Activated naive CD4-positive, alpha-beta T cell treated with anti-CD3 and anti-CD28 coated beads for 36 hours (primary cell): ENCODE data around the gene PDE8A. TPM values are rescaled to one million over a fixed set of nuclear protein-coding genes. Genes with fewer than 3 reads are reported as not detected.

Experiments
- CTCF ChIA-PET: fragments of 350-600 bp; sonication (Branson Sonifier 250); formaldehyde crosslinking; loops from one replicate; lab custom pipeline; 2021; ENCODE audit warnings: antibody characterized with exemption; lab: Charles Lee
- DNase-seq: peaks from one replicate; pipeline ENCODE4 v3.0.0-alpha.2; 2020
- H3K27ac Mint-ChIP-seq: one replicate; pipeline ENCODE4 v1.8.0; 2021; ENCODE audit warnings: mild to moderate bottlenecking, mixed read lengths
- H3K27me3 Mint-ChIP-seq: one replicate; pipeline ENCODE4 v1.8.0; 2021; ENCODE audit warnings: low read depth, mixed read lengths
- H3K36me3 Mint-ChIP-seq: one replicate; pipeline ENCODE4 v1.8.0; 2021; ENCODE audit warnings: low read depth, mixed read lengths
- H3K4me1 Mint-ChIP-seq: one replicate; pipeline ENCODE4 v1.8.0; 2021; ENCODE audit warnings: low read depth, mixed read lengths
- H3K4me3 Mint-ChIP-seq: one replicate; pipeline ENCODE4 v1.8.0; 2021; ENCODE audit warnings: mild to moderate bottlenecking, moderate library complexity, mixed read lengths
- H3K9me3 Mint-ChIP-seq: one replicate; pipeline ENCODE4 v1.8.0; 2021; ENCODE audit warnings: mixed read lengths
- intact Hi-C: fragments of 100-400 bp; cut with micrococcal nuclease; formaldehyde crosslinking; loops from one replicate; pipeline ENCODE4 v1.15.1; 2023
- total RNA-seq, 2 experiments: library from RNA; stranded (reverse); gene quantifications; one replicate each; pipeline ENCODE4 v1.2.3, GENCODE V29; 2021

The PDE8A gene
- total RNA-seq, 2 experiments from 2014 or later: 28.8 to 29.2 TPM

GRCh38 chr15:85033148-85033547 lies 51.5 kb downstream of the PDE8A start:
- H3K27ac Mint-ChIP-seq: no peak overlapping the region
- H3K9me3 Mint-ChIP-seq: no peaks in the 10 kb centered on the region
- DNase-seq: no peak
- no peak overlapping the region for H3K4me3 Mint-ChIP-seq
- peaks cover 58% of the 10 kb centered on the region for H3K4me1 Mint-ChIP-seq
- H3K27me3 Mint-ChIP-seq: no peaks in the 10 kb centered on the region
- intact Hi-C loops: no loop called here
- no peaks in the 10 kb centered on the region for H3K36me3 Mint-ChIP-seq
- CTCF ChIA-PET: interaction anchor here (2.1 kb wide), 1 partner anchor 11 kb away, joined by 9 read pairs; no protein-coding TSS in a partner anchor

GRCh38 chr15:85034276-85034675 lies 52.6 kb downstream of the PDE8A start:
- no peaks in the 10 kb centered on the region for H3K9me3 Mint-ChIP-seq
- H3K4me1 Mint-ChIP-seq: peaks cover 60% of the 10 kb centered on the region
- H3K27me3 Mint-ChIP-seq: no peaks in the 10 kb centered on the region
- intact Hi-C loops: no loop called here
- H3K27ac Mint-ChIP-seq: no peak overlapping the region
- H3K4me3 Mint-ChIP-seq: no peak overlapping the region
- no peak for DNase-seq
- peaks cover 1% of the 10 kb centered on the region for H3K36me3 Mint-ChIP-seq
- CTCF ChIA-PET: interaction anchor here (2.1 kb wide), 1 partner anchor 10 kb away, joined by 9 read pairs; no protein-coding TSS in a partner anchor

GRCh38 chr15:85035980-85036379 lies 54.3 kb downstream of the PDE8A start:
- Mint-ChIP-seq H3K27me3 (no peaks in the 10 kb centered on the region), H3K4me1 (peaks cover 46% of the 10 kb centered on the region), H3K27ac (no peak overlapping the region), H3K9me3 (no peaks in the 10 kb centered on the region), H3K4me3 (no peak overlapping the region), H3K36me3 (peaks cover 1% of the 10 kb centered on the region)
- DNase-seq: no peak
- intact Hi-C loops: no loop called here
- CTCF ChIA-PET: interaction anchor here (0.7 kb wide), 1 partner anchor 8 kb away, joined by 5 read pairs; no protein-coding TSS in a partner anchor

GRCh38 chr15:85036716-85037115 lies 55.1 kb downstream of the PDE8A start:
- intact Hi-C loops: no loop called here
- Mint-ChIP-seq H3K4me1 (peaks cover 40% of the 10 kb centered on the region), H3K36me3 (peaks cover 1% of the 10 kb centered on the region), H3K9me3 (no peaks in the 10 kb centered on the region), H3K27me3 (no peaks in the 10 kb centered on the region), H3K27ac (no peak overlapping the region), H3K4me3 (no peak overlapping the region)
- CTCF ChIA-PET: interaction anchor here (0.7 to 1.4 kb wide), 2 partner anchors 16 to 49 kb away, joined by 3 to 7 read pairs; no protein-coding TSS in a partner anchor
- DNase-seq: no peak

GRCh38 chr15:85037641-85038040 lies 56.0 kb downstream of the PDE8A start:
- peaks cover 33% of the 10 kb centered on the region for H3K4me1 Mint-ChIP-seq
- H3K9me3 Mint-ChIP-seq: no peaks in the 10 kb centered on the region
- H3K4me3 Mint-ChIP-seq: no peak overlapping the region
- H3K36me3 Mint-ChIP-seq: peaks cover 1% of the 10 kb centered on the region
- H3K27ac Mint-ChIP-seq: no peak overlapping the region
- intact Hi-C loops: no loop called here
- H3K27me3 Mint-ChIP-seq: no peaks in the 10 kb centered on the region
- CTCF ChIA-PET: interaction anchor here (1.4 kb wide), 1 partner anchor 50 kb away, joined by 3 read pairs; no protein-coding TSS in a partner anchor
- no peak for DNase-seq

- DNase-seq: no peak
- H3K9me3 Mint-ChIP-seq: no peaks in the 10 kb centered on the region
- no peaks in the 10 kb centered on the region for H3K27me3 Mint-ChIP-seq
- no peak overlapping the region for H3K27ac Mint-ChIP-seq
- CTCF ChIA-PET: no interaction called here
- peaks cover 28% of the 10 kb centered on the region for H3K4me1 Mint-ChIP-seq
- intact Hi-C loops: loop anchor here (5.0 kb wide), 1 partner anchor 454 kb away; no protein-coding TSS in a partner anchor
- H3K36me3 Mint-ChIP-seq: peaks cover 1% of the 10 kb centered on the region
- H3K4me3 Mint-ChIP-seq: no peak overlapping the region
Measured at GRCh38 chr15:85041230-85041629, 59.6 kb downstream of the PDE8A start.

GRCh38 chr15:85044251-85044853 lies 62.7 kb downstream of the PDE8A start:
- intact Hi-C loops: loop anchor here (1.0 to 5.0 kb wide), 3 partner anchors 62 to 457 kb away; no protein-coding TSS in a partner anchor
- peak; percentile 74 for DNase-seq
- Mint-ChIP-seq H3K36me3 (no peaks in the 10 kb centered on the region), H3K4me3 (no peak overlapping the region), H3K27me3 (no peaks in the 10 kb centered on the region), H3K27ac (no peak overlapping the region), H3K4me1 (peaks cover 16% of the 10 kb centered on the region), H3K9me3 (no peaks in the 10 kb centered on the region)
- CTCF ChIA-PET: interaction anchor here (0.6 to 3.0 kb wide), 23 partner anchors 9 to 459 kb away, joined by 3 to 18 read pairs (median 4); partner anchors contain the start of genes PDE8A and SLC28A1

GRCh38 chr15:85044894-85045293 lies 63.2 kb downstream of the PDE8A start:
- Mint-ChIP-seq H3K36me3 (no peaks in the 10 kb centered on the region), H3K4me3 (no peak overlapping the region), H3K4me1 (peaks cover 20% of the 10 kb centered on the region), H3K9me3 (no peaks in the 10 kb centered on the region), H3K27me3 (no peaks in the 10 kb centered on the region), H3K27ac (no peak overlapping the region)
- no peak for DNase-seq
- intact Hi-C loops: loop anchor here (1.0 to 5.0 kb wide), 3 partner anchors 63 to 458 kb away; no protein-coding TSS in a partner anchor
- CTCF ChIA-PET: interaction anchor here (0.8 to 3.0 kb wide), 17 partner anchors 9 to 459 kb away, joined by 3 to 18 read pairs (median 5); no protein-coding TSS in a partner anchor

- DNase-seq: no peak
- intact Hi-C loops: no loop called here
- H3K36me3 Mint-ChIP-seq: no peaks in the 10 kb centered on the region
- CTCF ChIA-PET: interaction anchor here (0.6 to 2.4 kb wide), 9 partner anchors 28 to 400 kb away, joined by 3 to 10 read pairs (median 4); no protein-coding TSS in a partner anchor
- no peaks in the 10 kb centered on the region for H3K27me3 Mint-ChIP-seq
- H3K9me3 Mint-ChIP-seq: no peaks in the 10 kb centered on the region
- no peak overlapping the region for H3K4me3 Mint-ChIP-seq
- no peak overlapping the region for H3K27ac Mint-ChIP-seq
- H3K4me1 Mint-ChIP-seq: peaks cover 27% of the 10 kb centered on the region
Measured at GRCh38 chr15:85045615-85046014, 64.0 kb downstream of the PDE8A start.

GRCh38 chr15:85047271-85047948 lies 65.8 kb downstream of the PDE8A start:
- Mint-ChIP-seq H3K9me3 (no peaks in the 10 kb centered on the region), H3K27me3 (no peaks in the 10 kb centered on the region), H3K27ac (no peak overlapping the region), H3K4me1 (peaks cover 27% of the 10 kb centered on the region), H3K4me3 (no peak overlapping the region), H3K36me3 (no peaks in the 10 kb centered on the region)
- CTCF ChIA-PET: interaction anchor here (1.0 to 1.9 kb wide), 3 partner anchors 44 to 121 kb away, joined by 4 to 6 read pairs (median 5); no protein-coding TSS in a partner anchor
- no peak for DNase-seq
- intact Hi-C loops: no loop called here

GRCh38 chr15:85048430-85048829 lies 66.8 kb downstream of the PDE8A start:
- peaks cover 31% of the 10 kb centered on the region for H3K4me1 Mint-ChIP-seq
- H3K27me3 Mint-ChIP-seq: no peaks in the 10 kb centered on the region
- H3K36me3 Mint-ChIP-seq: no peaks in the 10 kb centered on the region
- CTCF ChIA-PET: no interaction called here
- intact Hi-C loops: no loop called here
- no peak for DNase-seq
- no peak overlapping the region for H3K4me3 Mint-ChIP-seq
- H3K27ac Mint-ChIP-seq: no peak overlapping the region
- H3K9me3 Mint-ChIP-seq: peaks cover 4% of the 10 kb centered on the region

GRCh38 chr15:85049805-85050204 lies 68.1 kb downstream of the PDE8A start:
- no peaks in the 10 kb centered on the region for H3K27me3 Mint-ChIP-seq
- peaks cover 30% of the 10 kb centered on the region for H3K4me1 Mint-ChIP-seq
- no peak overlapping the region for H3K4me3 Mint-ChIP-seq
- H3K9me3 Mint-ChIP-seq: peaks cover 6% of the 10 kb centered on the region
- no peak overlapping the region for H3K27ac Mint-ChIP-seq
- H3K36me3 Mint-ChIP-seq: peaks cover 3% of the 10 kb centered on the region
- no peak for DNase-seq
- intact Hi-C loops: no loop called here
- CTCF ChIA-PET: no interaction called here
